Mammary microvascular endothelial cell (primary cell): ENCODE measurements around the gene PCDHGA11. TPM values are rescaled to one million over a fixed set of nuclear protein-coding genes. Genes with fewer than 3 reads are reported as not detected.

Source experiments
- total RNA-seq: library from RNA; depleted of rRNA; stranded (reverse); fragments of >200 nt; gene quantifications from 2 replicates; pipeline ENCODE4 v1.2.3, GENCODE V29; 2015

PCDHGA11 gene
- 4.4 and 4.6 TPM in 2 replicates for total RNA-seq

DNA sequence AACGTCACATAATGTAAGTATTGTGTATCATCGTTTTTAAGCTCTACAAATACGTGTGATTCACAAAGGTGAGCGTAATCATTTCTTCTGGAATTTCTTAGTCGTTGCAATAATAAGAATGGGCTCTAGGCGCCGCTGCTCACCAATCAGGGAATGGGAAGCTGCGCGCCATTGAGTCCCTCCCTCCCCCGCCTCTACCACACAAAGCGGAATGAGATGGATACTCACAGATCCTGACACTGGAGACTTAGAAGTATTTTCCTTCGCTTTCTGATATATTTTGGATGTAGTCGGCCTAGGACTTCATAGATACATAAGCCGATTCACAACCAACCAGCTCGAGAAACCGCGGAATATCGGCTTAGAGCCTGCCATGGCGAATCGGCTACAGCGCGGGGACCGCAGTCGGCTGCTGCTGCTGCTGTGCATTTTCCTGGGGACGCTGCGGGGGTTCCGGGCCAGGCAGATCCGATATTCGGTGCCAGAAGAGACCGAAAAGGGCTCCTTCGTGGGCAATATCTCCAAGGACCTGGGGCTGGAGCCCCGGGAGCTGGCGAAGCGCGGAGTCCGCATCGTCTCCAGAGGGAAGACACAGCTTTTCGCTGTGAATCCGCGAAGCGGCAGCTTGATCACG, at the start of gene PCDHGA11:
Gene PCDHGA11 (plus strand): TSS at position 197 of the 634 bp plus-strand sequence. CDS start 177 bp downstream, at position 374.

DNA sequence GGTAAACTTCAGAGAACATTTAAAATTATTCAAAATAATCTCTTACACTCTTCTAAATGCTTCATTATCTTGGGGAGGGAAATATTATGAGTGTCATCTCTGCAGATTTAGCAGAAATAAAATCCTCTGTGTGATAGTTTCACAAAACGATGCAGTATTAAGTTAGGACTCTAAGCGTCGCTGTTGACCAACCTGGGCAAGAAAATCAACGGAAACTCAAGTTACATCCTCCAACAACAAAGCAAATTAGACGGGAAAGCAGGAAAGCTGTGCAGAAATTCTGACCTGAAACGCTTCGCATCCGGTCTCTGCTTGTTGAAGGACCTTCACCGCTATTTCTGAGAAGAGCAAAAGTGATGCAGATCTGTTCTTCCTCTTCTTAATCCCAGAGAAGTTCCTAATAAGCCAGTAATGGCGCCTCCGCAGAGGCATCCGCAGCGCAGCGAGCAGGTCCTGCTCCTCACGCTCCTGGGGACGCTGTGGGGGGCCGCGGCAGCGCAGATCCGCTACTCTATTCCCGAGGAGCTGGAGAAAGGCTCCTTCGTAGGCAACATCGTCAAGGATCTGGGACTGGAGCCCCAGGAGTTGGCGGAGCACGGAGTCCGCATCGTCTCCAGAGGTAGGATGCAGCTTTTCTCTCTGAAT, 47.1 kb upstream of the PCDHGA11 start, which contains the start of gene PCDHGA6:
Gene PCDHGA6 (plus strand): TSS at position 219 of the 645 bp plus-strand sequence. CDS start 193 bp downstream, at position 412.

DNA sequence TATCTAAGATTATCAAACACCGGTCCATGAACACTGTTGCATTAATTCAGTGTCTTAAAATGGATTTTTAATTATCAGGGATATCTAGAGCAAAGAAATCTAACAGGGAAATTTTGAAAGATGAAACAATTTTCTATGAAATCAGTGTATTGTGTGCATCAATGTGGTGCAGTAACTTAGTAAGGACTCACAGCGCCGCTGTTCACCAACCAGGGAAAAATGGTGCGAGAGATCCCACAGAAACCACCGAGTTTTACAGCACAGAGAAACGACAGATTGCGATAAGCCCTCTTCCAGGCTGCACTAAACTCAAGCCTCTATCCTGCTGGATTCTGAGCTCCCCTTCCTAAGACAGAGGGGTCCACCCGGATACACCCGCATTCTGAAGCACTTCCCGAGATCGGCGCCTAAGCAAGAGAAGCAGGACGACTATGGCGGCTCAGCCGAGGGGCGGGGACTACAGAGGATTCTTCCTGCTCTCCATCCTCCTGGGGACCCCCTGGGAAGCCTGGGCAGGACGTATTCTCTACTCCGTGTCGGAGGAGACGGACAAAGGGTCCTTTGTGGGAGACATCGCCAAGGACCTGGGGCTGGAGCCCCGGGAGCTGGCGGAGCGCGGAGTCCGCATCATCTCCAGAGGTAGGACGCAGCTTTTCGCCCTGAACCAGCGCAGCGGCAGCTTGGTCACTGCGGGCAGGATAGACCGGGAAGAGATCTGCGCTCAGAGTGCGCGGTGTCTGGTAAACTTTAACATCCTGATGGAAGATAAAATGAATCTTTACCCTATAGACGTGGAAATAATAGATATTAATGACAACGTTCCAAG, 38.2 kb upstream of the PCDHGA11 start, which contains the start of gene PCDHGA7:
Gene PCDHGA7 (plus strand): TSS at position 274 of the 826 bp plus-strand sequence. CDS start 158 bp downstream, at position 432.

DNA sequence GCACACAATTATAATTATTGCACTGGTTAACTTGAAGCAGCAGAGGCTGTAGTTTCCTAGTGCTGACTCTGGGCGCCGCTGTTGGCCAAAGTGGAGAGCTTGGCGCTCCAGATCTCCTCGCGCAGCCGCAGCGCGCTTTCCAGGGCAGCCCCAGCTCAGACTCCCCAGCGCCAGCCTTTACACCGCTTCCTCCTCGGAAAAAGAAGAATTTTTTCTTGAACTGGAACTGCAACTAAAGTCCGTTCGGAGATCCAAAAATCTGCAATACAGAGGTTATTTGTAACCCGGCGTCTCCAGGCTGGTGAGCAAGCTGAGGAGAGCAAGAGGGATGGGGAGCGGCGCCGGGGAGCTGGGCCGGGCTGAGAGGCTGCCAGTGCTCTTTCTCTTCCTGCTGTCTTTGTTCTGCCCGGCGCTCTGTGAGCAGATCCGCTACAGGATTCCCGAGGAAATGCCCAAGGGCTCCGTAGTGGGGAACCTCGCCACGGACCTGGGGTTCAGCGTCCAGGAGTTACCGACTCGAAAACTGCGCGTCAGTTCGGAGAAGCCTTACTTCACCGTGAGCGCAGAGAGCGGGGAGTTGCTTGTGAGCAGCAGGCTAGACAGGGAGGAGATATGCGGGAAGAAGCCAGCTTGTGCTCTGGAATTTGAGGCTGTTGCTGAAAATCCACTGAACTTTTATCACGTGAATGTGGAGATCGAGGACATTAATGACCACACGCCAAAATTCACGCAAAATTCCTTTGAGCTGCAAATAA, 33.1 kb upstream of the PCDHGA11 start, which contains the start of gene PCDHGB4:
Gene PCDHGB4 (plus strand): TSS at position 142 of the 755 bp plus-strand sequence. CDS start 187 bp downstream, at position 329.

DNA sequence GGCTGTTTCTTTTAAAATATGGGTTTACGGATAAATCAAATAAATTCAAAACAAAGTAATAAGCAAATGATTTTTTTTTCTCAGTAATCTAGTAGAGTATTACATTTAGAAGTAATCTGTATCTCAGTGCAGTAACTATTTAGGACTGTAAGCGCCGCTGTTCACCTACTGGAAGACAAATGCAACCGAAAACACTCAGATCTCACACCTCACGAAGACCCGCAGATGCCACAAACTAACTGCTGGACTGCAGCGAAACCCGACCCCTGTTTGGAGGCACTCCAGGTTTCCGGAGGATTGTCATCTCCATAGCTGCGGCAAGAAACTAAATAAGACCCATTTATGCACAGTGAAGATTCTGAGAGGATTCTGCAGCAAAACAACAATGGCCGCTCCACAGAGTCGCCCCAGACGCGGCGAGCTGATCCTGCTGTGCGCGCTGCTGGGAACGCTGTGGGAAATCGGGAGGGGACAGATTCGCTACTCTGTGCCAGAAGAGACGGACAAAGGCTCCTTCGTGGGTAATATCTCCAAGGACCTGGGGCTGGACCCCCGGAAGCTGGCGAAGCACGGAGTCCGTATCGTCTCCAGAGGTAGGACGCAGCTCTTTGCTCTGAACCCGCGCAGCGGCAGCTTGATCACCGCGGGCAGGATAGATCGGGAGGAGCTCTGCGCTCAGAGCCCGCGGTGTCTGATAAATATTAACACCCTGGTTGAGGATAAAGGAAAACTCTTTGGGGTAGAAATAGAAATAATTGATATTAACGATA, 28.2 kb upstream of the PCDHGA11 start, which contains the start of gene PCDHGA8:
Gene PCDHGA8 (plus strand): TSS at position 205 of the 770 bp plus-strand sequence. CDS start 181 bp downstream, at position 386.

DNA sequence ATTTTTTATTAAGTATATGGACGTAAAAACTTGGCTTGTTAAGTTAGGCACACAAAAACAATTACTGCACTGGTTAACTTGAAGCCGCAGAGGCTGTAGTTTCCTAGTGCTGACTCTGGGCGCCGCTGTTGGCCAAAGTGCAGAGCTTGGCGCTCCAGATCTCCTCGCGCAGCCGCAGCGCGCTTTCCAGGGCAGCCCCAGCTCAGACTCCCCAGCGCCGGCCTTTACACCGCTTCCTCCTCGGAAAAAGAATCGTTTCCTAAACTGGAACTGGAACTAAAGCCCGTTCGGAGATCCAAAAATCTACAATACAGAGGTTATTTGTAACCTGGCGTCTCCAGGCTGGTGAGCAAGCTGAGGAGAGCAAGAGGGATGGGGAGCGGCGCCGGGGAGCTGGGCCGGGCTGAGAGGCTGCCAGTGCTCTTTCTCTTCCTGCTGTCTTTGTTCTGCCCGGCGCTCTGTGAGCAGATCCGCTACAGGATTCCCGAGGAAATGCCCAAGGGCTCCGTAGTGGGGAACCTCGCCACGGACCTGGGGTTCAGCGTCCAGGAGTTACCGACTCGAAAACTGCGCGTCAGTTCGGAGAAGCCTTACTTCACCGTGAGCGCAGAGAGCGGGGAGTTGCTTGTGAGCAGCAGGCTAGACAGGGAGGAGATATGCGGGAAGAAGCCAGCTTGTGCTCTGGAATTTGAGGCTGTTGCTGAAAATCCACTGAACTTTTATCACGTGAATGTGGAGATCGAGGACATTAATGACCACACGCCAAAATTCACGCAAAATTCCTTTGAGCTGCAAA, 22.9 kb upstream of the PCDHGA11 start, which contains the start of gene PCDHGB5:
Gene PCDHGB5 (plus strand): TSS at position 192 of the 796 bp plus-strand sequence. CDS start 181 bp downstream, at position 373.

DNA sequence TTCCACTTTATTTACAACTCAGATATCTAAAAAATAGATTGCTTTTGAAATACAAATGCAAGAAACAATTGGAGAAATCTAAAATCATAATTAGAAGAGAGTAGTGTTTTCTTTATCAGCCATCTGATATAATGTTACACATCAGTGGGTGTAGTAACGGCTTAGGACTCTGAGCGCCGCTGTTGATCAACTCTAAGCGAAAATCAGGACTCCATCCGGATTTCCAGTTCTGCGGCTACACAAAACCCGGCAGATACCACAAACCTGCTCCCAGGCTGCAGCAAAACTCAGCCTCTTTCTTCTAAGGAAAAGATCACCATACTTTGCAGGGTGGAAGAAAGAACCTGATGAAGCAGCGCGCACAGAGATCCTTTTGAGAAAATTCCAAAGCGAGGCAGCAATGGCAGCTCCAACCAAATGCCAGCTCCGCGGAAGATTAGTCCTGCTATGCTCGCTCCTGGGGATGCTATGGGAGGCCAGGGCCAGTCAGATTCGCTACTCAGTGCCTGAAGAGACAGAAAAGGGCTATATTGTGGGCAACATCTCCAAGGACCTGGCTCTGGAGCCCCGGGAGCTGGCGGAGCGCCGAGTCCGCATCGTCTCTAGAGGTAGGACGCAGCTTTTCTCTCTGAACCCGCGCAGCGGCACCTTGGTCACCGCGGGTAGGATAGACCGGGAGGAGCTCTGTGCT, 18.2 kb upstream of the PCDHGA11 start, which contains the start of gene PCDHGA9:
Gene PCDHGA9 (plus strand): TSS at position 226 of the 691 bp plus-strand sequence. CDS start 175 bp downstream, at position 401.

DNA sequence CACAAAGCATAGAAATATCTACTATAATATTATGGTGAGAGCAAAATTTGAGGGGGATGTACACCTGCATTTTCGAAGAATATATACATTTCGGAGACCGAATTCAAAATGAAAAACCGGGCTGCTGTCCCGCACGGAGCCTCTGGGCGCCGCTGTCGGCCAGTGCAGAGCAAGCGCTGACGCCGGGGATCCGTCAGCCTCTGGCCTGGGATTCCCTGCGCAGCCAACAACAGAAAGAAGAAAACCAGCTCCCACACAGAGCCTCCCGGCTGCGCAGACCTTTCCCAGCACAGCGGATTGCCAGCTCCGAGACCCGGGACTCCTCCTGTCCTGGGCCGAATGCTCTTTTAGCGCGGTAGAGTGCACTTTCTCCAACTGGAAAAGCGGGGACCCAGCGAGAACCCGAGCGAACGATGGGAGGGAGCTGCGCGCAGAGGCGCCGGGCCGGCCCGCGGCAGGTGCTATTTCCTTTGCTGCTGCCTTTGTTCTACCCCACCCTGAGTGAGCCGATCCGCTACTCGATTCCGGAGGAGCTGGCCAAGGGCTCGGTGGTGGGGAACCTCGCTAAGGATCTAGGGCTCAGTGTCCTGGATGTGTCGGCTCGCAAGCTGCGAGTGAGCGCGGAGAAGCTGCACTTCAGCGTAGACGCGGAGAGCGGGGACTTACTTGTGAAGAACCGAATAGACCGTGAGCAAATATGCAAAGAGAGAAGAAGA, 12.9 kb upstream of the PCDHGA11 start, which contains the start of gene PCDHGB6:
Gene PCDHGB6 (plus strand): TSS at position 232 of the 716 bp plus-strand sequence. CDS start 182 bp downstream, at position 414.

DNA sequence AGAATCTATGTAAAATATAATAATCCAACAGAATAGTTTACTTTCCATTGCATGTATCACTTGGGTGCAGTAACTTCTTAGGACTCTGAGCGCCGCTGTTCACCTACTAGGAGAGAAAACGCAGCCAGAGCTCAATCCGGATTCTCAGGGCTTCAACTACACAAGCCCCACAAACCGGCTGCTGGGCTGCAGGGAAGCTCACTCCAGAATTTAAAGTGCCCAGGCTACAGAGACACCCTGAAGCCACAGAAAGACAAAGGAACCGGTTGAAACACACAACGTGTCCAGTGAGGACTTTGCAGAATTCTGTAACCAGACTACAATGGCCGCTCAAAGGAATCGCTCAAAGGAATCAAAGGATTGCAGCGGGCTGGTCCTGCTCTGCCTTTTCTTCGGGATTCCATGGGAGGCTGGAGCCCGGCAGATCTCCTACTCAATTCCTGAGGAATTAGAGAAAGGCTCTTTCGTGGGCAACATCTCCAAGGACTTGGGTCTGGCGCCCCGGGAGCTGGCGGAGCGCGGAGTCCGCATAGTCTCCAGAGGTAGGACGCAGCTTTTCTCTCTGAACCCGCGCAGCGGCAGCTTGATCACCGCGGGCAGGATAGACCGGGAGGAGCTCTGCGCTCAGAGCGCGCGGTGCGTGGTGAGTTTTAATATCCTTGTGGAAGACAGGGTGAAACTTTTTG, 7.9 kb upstream of the PCDHGA11 start, which contains the start of gene PCDHGA10:
Gene PCDHGA10 (plus strand): TSS at position 134 of the 686 bp plus-strand sequence. CDS start 189 bp downstream, at position 323.

DNA sequence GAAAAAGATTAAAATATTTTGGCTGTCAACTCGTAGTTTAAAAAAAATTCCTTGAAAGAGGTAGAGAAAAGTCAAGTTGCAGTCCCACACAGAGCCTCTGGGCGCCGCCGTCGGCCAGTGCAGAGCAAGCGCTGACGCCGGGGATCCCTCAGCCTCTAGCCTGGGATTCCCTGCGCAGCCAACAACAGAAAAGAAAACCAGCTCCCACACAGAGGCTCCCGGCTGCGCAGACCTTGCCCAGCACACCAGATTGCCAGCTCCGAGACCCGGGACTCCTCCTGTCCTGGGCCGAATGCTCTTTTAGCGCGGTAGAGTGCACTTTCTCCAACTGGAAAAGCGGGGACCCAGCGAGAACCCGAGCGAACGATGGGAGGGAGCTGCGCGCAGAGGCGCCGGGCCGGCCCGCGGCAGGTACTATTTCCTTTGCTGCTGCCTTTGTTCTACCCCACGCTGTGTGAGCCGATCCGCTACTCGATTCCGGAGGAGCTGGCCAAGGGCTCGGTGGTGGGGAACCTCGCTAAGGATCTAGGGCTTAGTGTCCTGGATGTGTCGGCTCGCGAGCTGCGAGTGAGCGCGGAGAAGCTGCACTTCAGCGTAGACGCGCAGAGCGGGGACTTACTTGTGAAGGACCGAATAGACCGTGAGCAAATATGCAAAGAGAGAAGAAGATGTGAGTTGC, 3.2 kb upstream of the PCDHGA11 start, which contains the start of gene PCDHGB7:
Gene PCDHGB7 (plus strand): TSS at position 184 of the 679 bp plus-strand sequence. CDS start 183 bp downstream, at position 367.

DNA sequence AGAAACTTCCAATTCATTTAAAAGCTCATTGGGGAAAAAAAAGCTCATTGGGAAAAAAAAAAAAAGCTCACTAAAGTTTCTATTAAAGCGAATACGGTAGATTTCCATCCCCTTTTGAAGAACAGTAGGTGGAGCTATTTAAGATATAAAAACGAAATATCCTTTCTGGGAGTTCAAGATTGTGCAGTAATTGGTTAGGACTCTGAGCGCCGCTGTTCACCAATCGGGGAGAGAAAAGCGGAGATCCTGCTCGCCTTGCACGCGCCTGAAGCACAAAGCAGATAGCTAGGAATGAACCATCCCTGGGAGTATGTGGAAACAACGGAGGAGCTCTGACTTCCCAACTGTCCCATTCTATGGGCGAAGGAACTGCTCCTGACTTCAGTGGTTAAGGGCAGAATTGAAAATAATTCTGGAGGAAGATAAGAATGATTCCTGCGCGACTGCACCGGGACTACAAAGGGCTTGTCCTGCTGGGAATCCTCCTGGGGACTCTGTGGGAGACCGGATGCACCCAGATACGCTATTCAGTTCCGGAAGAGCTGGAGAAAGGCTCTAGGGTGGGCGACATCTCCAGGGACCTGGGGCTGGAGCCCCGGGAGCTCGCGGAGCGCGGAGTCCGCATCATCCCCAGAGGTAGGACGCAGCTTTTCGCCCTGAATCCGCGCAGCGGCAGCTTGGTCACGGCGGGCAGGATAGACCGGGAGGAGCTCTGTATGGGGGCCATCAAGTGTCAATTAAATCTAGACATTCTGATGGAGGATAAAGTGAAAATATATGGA, 9.7 kb downstream of the PCDHGA11 start, which contains the start of gene PCDHGA12:
Gene PCDHGA12 (plus strand): TSS at position 176 of the 782 bp plus-strand sequence. CDS start 253 bp downstream, at position 429.

Other genes with a start within 250 kb of the PCDHGA11 start
- gene PCDHB7, start 248.4 kb upstream of the PCDHGA11 start, total RNA-seq: 0.05 and 0.07 TPM in 2 replicates
- 0.25 TPM in 1 of 2 replicates, not detected in the other for gene PCDHB8, start 243.3 kb upstream of the PCDHGA11 start, total RNA-seq
- gene PCDHB16, start 238.7 kb upstream of the PCDHGA11 start, total RNA-seq: under 0.01 and 0.25 TPM in 2 replicates
- 0.15 and 0.27 TPM in 2 replicates for gene PCDHB9, start 233.9 kb upstream of the PCDHGA11 start, total RNA-seq
- gene PCDHB10, start 228.7 kb upstream of the PCDHGA11 start, total RNA-seq: 0.53 and 0.59 TPM in 2 replicates
- gene PCDHB11, start 221.4 kb upstream of the PCDHGA11 start, total RNA-seq: not detected in 2 replicates
- 0.05 and 0.13 TPM in 2 replicates for gene PCDHB12, start 212.3 kb upstream of the PCDHGA11 start, total RNA-seq
- gene PCDHB13, start 207.1 kb upstream of the PCDHGA11 start, total RNA-seq: 0.30 and 0.33 TPM in 2 replicates
- 0.20 and 0.30 TPM in 2 replicates for gene PCDHB14, start 197.7 kb upstream of the PCDHGA11 start, total RNA-seq
- 0.15 and 0.40 TPM in 2 replicates for gene PCDHB15, start 175.7 kb upstream of the PCDHGA11 start, total RNA-seq
- gene SLC25A2, start 117.0 kb upstream of the PCDHGA11 start, total RNA-seq: 0.15 TPM in 1 of 2 replicates, not detected in the other
- gene TAF7, start 100.3 kb upstream of the PCDHGA11 start, total RNA-seq: 44.8 and 50.7 TPM in 2 replicates
- 0.20 and 0.59 TPM in 2 replicates for gene PCDHGA1, start 90.5 kb upstream of the PCDHGA11 start, total RNA-seq
- gene PCDHGA2, start 82.3 kb upstream of the PCDHGA11 start, total RNA-seq: 0.73 and 0.79 TPM in 2 replicates
- 0.13 and 0.49 TPM in 2 replicates for gene PCDHGA3, start 77.2 kb upstream of the PCDHGA11 start, total RNA-seq
- gene PCDHGB1, start 71.0 kb upstream of the PCDHGA11 start, total RNA-seq: 0.44 and 0.60 TPM in 2 replicates
- 2.8 and 3.9 TPM in 2 replicates for gene PCDHGA4, start 66.0 kb upstream of the PCDHGA11 start, total RNA-seq
- gene PCDHGB2, start 61.1 kb upstream of the PCDHGA11 start, total RNA-seq: 2.9 and 3.3 TPM in 2 replicates
- gene PCDHGA5, start 56.9 kb upstream of the PCDHGA11 start, total RNA-seq: 0.53 and 0.79 TPM in 2 replicates
- gene PCDHGB3, start 50.8 kb upstream of the PCDHGA11 start, total RNA-seq: 0.67 and 1.4 TPM in 2 replicates
- gene PCDHGA6, start 47.2 kb upstream of the PCDHGA11 start, total RNA-seq: 0.73 and 1.2 TPM in 2 replicates
- 0.80 and 1.1 TPM in 2 replicates for gene PCDHGA7, start 38.3 kb upstream of the PCDHGA11 start, total RNA-seq
- gene PCDHGB4, start 33.4 kb upstream of the PCDHGA11 start, total RNA-seq: 3.3 and 4.2 TPM in 2 replicates
- gene PCDHGA8, start 28.4 kb upstream of the PCDHGA11 start, total RNA-seq: 0.15 and 0.33 TPM in 2 replicates
- 7.9 and 8.3 TPM in 2 replicates for gene PCDHGB5, start 23.1 kb upstream of the PCDHGA11 start, total RNA-seq
- 1.2 and 1.8 TPM in 2 replicates for gene PCDHGA9, start 18.3 kb upstream of the PCDHGA11 start, total RNA-seq
- gene PCDHGB6, start 13.0 kb upstream of the PCDHGA11 start, total RNA-seq: 0.73 and 1.2 TPM in 2 replicates
- gene PCDHGA10, start 8.1 kb upstream of the PCDHGA11 start, total RNA-seq: 1.7 and 2.6 TPM in 2 replicates
- 3.1 and 5.3 TPM in 2 replicates for gene PCDHGB7, start 3.4 kb upstream of the PCDHGA11 start, total RNA-seq
- gene PCDHGA12, start 9.5 kb downstream of the PCDHGA11 start, total RNA-seq: 4.7 and 5.9 TPM in 2 replicates
- gene PCDHGC3, start 54.9 kb downstream of the PCDHGA11 start, total RNA-seq: 18.0 and 18.2 TPM in 2 replicates
- gene PCDHGC4, start 64.0 kb downstream of the PCDHGA11 start, total RNA-seq: 0.20 and 0.44 TPM in 2 replicates
- gene PCDHGC5, start 68.0 kb downstream of the PCDHGA11 start, total RNA-seq: 0.15 and 0.20 TPM in 2 replicates
- gene DIAPH1, start 197.9 kb downstream of the PCDHGA11 start, total RNA-seq: 79.6 and 79.9 TPM in 2 replicates
- 36.8 and 38.3 TPM in 2 replicates for gene HDAC3, start 215.8 kb downstream of the PCDHGA11 start, total RNA-seq
- gene RELL2, start 215.9 kb downstream of the PCDHGA11 start, total RNA-seq: 5.3 and 5.7 TPM in 2 replicates
- gene FCHSD1, start 230.4 kb downstream of the PCDHGA11 start, total RNA-seq: 19.6 and 20.1 TPM in 2 replicates